NCI-H774 (cell line): ENCODE results near the gene NFASC.

Experiments
- DNase-seq: peaks from one replicate; lab custom pipeline; 2025; lab: John Stamatoyannopoulos, UW

Gene NFASC

DNA sequence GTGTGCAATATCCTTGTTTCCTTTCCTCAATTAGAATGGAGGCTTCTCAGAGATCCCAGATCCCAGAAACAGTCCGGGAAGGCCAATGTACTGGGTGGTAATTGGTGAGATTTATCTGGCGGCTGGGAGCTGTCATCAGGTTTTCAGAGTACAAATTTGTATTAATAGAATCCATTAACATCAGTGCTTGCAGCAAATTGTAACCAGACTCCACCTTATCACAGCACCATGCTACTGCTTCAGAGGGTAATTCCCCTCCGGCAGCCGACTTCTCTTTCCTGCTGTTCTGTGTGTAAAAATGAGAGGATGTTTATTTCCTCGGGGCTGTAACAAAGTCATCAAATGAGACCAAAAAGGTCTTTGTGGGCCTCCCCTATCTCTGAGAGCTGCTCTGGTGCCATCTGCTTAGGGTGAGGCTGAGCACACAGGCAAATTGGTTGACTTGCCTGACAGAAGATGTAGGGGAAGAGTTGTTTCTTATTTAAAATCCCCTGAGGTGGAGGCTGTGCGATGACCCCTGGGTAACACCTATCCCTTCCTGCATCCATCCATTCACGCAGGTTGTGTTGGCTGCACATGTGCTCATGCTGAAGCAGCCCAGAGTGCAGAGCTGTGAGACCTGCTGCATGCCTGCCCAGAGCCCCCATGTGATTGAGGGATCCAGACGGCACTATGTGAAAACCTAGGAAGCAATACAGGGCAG, 19.2 kb downstream of the NFASC start:
- DNase-seq, result no peak

DNA sequence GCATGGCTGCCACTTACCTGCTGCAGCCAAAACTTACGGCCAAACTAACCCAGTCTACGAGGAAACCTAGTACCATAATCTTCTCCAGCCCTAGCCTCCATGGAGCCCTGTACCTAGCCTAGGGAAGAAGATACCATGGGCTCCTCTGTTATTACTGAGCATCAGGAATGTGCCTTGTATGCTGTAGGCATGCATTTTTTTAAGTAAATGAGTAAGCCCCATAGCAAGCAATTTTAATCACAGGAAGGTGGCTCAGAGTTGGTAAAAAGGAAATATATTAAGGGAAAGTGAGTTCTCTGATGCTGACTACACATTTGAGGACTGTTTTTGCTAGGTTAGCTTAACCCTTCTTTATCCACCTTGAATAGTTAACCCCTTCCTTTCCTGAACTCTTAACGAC, 21.2 kb downstream of the NFASC start:
- DNase-seq, result no peak

DNA sequence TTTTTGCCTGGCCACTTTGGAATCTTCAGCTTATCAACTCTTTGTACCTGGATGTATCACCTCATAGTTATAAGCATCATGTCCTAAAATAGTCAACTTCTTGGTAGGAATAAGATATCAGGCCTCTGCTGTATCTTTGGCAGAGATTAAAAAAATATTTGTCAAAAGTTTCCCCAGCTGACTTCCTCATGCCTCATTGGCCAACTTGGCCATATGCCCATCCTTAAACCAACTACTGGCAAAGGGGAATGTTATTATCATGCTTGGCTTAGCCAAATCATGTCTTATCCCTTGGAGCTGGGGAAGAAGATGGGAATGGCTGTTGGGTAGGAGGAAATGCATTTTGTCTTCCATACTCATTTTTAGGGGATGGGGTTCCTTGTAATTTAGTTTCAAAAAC, 23.4 kb downstream of the NFASC start:
- DNase-seq, result no peak

DNA sequence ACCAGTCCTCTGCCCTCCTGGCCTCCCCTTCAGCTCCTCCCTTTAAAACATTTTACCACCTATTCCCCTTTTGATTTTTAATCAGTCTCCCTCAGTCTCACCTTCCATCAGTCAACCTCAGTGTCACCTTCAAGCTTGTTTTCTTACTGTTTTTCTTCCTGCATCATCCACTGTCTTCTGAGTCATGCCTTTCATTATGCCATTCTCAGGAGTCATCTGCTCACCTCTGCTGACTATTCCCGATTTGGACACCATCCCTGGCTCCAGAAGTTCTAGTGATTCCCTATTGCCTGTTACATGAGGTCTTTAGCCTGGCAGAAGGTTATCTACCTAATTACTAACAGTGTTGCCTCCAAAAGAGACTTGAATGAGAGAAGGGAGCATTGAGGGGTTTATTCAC, 23.9 kb downstream of the NFASC start:
- no peak for DNase-seq

DNA sequence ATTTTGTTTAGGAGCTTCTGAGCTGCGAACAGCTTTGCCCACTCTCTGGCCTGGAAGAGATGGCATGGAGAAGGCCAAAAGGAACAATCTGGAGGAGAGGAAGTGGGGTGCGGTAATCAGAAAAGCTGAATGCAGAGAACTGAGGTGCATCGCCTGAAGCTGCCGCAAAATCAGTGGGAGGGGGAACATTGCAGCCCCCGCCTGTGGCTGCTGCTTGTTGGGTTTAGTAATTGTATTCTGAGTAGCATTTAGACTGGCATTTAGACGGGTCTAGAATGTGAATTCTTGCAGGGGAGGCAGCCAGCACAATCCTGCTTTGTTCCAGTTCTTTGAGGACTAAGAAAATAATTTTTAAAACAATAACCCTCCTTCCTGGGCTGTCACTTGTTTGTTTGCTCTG, 25.4 kb downstream of the NFASC start:
- no peak for DNase-seq

GRCh38 chr1:204896787-204897469, 26.3 kb downstream of the NFASC start:
- DNase-seq, result no peak

- DNase-seq, result no peak
Measured at GRCh38 chr1:204900721-204901120, 30.1 kb downstream of the NFASC start.

DNA sequence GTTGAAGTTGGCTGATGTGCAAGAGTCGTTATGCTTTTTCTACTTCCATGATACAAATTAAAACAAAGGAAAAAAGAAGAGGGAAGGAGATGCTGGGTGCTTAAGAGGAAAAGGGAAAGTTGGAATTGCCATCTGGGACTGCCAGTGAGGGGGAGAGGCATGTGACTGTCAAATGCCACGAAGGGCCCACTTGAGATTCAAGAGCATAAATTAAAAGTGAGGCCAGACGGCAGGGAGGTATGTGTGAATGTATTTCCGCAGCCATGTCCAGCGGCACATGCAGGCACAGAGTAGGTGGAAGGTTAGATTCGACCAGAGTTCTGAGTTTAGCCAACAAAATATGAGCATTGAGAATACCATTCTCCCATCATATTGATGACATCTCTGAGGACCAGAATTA, 32.0 kb downstream of the NFASC start:
- DNase-seq, result no peak

DNA sequence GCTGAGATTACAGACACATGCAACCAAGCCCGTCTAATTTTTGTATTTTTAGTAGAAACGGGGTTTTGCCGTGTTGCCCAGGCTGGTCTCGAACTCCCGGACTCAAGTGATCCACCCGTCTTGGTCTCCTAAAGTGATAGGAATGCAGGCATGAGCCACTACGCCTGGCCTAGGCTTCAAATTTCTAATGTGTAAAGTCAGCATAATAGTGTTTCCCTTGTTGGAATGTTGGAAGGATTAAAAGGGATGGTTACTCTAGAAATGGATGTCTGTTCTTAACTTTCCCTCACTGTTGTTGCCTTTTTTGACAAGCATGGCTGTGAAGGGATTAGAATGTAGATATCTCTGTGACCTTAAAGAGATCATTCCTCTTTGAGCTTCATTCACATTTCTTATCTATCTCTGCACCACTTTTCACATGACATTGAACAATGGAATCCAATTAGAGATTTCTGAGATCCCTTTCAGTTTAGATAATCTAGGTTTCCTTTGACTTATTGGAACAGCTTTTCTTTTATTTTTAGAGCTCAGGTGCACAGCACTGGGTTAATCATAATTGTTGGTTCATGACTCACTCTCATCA, 33.7 kb downstream of the NFASC start:
- DNase-seq, result no peak

GRCh38 chr1:204909109-204909508, 38.4 kb downstream of the NFASC start:
- DNase-seq, result no peak

DNA sequence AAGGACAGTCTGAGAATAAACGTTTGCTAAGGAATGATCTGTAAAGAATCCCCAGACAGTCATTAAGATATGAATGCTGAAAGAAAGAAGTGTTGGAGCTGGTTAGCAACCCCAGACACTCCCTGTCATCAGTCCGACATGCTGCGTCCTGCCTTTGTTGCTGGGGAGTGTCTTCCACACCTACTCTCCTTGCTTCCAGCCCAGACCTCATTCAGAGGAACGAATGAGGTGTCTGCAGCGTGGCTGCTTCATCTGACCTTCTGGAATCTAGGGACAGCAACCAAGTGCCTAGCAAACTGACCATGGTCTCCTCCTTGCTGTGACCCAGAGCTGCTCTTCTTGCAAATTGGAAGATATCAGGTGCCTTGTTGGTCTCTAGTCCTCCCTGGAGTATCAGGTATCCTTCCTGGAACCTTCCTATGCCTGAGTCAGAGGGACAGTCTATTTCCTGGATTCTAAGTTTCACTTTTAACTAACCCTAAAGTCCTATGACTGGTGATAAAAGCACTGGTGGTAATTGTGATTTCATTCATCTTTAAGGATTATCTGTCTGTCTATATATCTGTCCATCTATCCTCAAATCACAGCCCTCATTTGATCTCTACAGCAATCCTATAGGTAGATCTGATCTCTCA, 45.3 kb downstream of the NFASC start:
- no peak for DNase-seq

GRCh38 chr1:204917802-204918201, 47.1 kb downstream of the NFASC start:
- no peak for DNase-seq

GRCh38 chr1:204920511-204920910, 49.8 kb downstream of the NFASC start:
- DNase-seq, result no peak

DNA sequence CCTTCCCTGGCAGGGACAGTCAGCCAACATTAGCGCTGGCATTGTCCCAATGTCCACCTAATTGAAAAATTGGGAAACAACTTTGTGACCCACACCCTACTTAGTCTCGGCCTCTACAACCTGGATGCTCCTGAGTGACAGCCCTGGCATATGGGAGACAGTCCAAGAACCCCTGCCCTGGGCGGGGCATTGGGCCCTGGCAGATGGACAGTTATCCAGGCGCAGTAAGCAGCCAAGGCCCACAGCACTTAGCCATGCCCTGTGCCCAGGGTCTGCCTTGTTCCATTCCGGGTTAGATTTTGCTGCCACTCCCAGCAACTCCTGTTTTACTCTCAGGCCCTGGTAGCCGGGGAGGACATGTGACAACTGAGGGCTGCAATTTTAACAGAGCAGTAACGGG, 50.3 kb downstream of the NFASC start:
- no peak for DNase-seq

DNA sequence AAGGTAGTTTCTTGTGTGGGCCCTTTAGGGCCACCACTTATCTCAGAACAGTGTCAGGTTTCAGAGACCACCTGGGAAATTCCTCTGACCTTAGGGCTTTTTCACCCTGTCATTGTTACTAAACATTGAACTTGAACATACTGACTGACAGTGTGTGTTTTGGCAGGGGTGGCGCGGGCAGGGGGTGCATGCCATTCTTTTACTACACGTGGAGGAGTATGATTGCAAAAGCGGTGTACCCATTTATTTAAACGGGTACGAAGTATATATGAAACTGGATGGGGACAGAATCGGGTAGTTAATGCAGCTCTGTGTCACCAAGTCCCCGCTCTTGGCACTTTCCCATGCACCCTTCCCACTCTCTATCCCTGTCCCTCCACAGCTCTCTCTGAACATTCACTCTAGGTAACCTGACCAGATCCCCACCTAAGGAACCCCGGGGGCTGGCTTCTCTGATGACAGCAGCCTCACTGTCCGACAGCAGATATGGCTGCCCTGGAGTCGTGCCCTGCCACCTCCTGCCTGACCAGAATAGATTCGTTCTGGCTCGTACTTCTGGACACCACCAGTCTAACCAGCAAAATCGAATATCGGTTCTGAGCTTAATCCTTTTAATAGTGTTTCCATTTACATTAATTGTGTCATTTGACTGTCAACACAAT, 51.3 kb downstream of the NFASC start:
- no peak for DNase-seq

GRCh38 chr1:204923201-204923600, 52.5 kb downstream of the NFASC start:
- DNase-seq, result no peak

DNA sequence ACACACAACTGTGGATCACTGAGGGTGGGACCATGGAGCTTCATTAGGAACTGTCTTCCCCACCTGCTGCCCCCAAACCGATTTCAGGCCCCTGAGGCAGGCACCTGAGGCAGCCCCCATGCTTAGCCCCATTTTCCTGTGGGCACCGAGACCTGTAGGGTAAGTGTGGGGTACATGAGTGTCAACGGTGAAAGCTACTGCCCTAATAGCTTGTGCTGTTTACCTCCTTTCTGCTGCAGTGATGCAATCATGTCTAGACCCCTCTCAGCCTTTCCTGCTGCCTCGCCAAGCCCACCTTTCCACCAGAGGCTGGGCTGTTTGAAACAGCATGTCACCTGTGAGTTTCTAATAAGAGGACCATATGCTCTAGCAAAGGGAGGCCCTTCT, 53.0 kb downstream of the NFASC start:
- DNase-seq, result no peak

DNA sequence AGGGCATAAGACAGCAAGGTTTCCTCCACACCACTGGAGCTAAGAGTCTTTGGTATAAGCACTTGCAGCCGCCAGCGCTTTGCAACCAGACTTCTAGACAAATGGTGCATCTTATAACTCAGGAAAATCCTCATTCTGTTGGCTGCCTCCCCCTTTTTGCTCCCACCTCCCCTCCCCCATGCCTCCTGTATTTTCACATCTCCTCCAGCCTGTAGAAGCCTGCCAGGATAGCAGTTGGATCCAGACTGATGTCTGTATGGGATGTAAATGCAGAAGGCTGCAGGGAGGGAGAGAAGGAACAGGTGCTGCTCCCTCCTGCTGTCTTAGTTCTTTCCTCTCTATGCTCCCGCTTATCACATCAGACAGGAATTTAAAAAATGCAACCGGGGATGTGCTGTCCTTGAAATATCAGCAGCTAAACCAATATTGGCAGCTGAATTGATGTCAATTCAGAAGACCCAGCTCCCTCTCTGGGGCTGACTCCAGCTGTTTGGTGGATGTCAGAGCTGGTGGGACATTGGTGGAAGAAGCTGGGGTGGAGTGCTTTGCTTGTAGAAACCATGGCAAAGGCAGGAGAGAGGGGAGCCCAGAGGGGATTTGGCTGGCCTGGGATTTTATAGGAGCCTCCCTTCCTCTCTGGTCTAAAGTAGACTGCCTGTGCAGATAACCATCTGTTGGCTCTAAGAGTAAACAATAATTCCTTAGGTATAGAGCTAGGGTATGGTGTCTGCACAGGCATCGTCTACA, 53.5 kb downstream of the NFASC start:
- no peak for DNase-seq

- no peak for DNase-seq
Measured at GRCh38 chr1:204925701-204926100, 55.0 kb downstream of the NFASC start.

DNA sequence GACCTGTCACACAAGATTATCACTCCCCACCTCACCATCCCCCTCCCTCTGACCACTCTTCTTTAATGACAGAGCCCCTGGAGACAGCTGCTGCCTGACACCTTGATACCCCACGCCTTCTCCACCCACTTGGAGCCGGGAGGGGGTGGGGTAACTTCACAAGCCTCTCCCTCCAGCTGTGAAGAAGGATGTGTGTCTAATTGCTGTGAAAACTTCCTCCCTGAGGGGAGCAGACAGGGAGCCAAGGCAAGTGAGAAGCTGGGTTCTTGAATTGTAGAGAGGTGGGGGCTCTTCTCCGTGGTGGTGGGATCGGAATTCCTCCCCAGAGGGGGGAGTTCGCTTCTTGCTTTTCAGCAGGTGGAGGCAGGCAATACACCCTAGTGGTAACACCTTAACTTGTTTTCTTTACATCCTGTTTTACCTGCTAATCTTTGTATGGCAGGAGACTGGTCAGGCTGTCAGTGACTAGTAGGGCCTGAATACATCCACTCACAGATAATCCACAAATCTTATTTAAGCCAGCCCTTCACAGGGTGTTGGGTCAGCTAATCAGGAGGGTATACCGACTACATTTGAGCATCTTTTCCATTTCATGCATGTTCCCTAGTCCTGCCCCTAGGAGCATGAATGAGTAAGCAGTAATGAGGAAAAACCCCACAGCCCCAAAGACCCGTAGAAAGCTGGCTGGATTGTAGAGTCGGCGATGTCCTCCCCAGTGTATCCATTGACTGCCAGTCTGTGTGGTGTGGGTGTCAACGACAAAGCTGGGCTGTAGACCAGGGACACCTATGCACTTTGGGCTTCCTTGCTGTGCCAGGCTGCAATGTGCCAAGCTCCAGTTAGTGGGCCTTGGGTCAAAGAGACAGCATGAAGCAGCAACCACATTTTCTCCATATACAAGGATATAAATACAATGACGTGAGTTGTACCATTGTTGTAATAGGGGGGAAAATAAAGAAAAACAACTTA, 57.3 kb downstream of the NFASC start:
- DNase-seq, result no peak
